Prostate gland (tissue), 2 donors: ENCODE measurements around the gene UBFD1.
"Not testable (repeated sequence)": the region's sequence is repeated elsewhere in the genome, so short reads cannot be mapped to it uniquely, and the experiment has no call there.

Source experiments
- CTCF ChIP-seq, 4 experiments: fragments of 200-600 bp in 2 of 4; fragments of 450-650 bp in 2 of 4; sonication (generic) in 2 of 4; IDR thresholded peaks; 1 replicate in 3 of 4; 2 replicates in 1 of 4; pipeline ENCODE4 v1.5.1; 2016 to 2019; ENCODE audit warnings: antibody characterized with exemption in 4 of 4, mild to moderate bottlenecking in 2 of 4, moderate library complexity in 2 of 4
- POLR2A ChIP-seq: fragments of 450-650 bp; IDR thresholded peaks from one replicate; pipeline ENCODE4 v1.6.1; 2016; ENCODE audit warnings: antibody characterized with exemption, mild to moderate bottlenecking
- POLR2AphosphoS5 ChIP-seq: sonication (generic); formaldehyde crosslinking; IDR thresholded peaks from one replicate; pipeline ENCODE4 v1.6.1; 2017; ENCODE audit warnings: antibody characterized with exemption

- TF ChIP-seq CTCF (IDR thresholded peaks at IDR 0.05); POLR2AphosphoS5; POLR2A: not testable (repeated sequence)
Measured at GRCh38 chr16:23583271-23583670, 25.7 kb downstream of the UBFD1 start.
